ENCODE results near the gene PLK2.

Gene PLK2

GRCh38 chr5:58447226-58447625, 12.7 kb downstream of the PLK2 start:
- no peak for DNase-seq

- no peak for DNase-seq
Measured at GRCh38 chr5:58446024-58446423, 13.9 kb downstream of the PLK2 start.

GRCh38 chr5:58444805-58445204, 15.1 kb downstream of the PLK2 start:
- no peak for DNase-seq

GRCh38 chr5:58440901-58441460, 18.9 kb downstream of the PLK2 start:
- DNase-seq: no peak

- no peak for DNase-seq
Measured at GRCh38 chr5:58439094-58439644, 20.7 kb downstream of the PLK2 start.

GRCh38 chr5:58437661-58438060, 22.2 kb downstream of the PLK2 start:
- DNase-seq: no peak

- no peak for DNase-seq
Measured at GRCh38 chr5:58431832-58432231, 28.1 kb downstream of the PLK2 start.

GRCh38 chr5:58412932-58413331, 47.0 kb downstream of the PLK2 start:
- no peak for DNase-seq

GRCh38 chr5:58412081-58412480, 47.8 kb downstream of the PLK2 start:
- no peak for DNase-seq

- DNase-seq: no peak
Measured at GRCh38 chr5:58411372-58411771, 48.5 kb downstream of the PLK2 start.

- peak in 1 of 2 experiments; percentile 3 for DNase-seq
Measured at GRCh38 chr5:58410441-58410840, 49.4 kb downstream of the PLK2 start.

- no peak for DNase-seq
Measured at GRCh38 chr5:58407042-58407719, 52.7 kb downstream of the PLK2 start.

- DNase-seq: no peak
Measured at GRCh38 chr5:58406394-58406793, 53.5 kb downstream of the PLK2 start.

- no peak for DNase-seq
Measured at GRCh38 chr5:58405175-58405574, 54.7 kb downstream of the PLK2 start.

- DNase-seq: no peak
Measured at GRCh38 chr5:58404734-58405133, 55.2 kb downstream of the PLK2 start.

Data from AML-193 (cell line).